ENCODE results near the gene CADM1. TPM values are rescaled to one million over a fixed set of nuclear protein-coding genes. Genes with fewer than 3 reads are reported as not detected.

The CADM1 gene
- total and polyA plus RNA-seq, 4 donors: 13.0 to 40.6 (median 28.9) TPM

GRCh38 chr11:115333949-115334348 is 170.3 kb downstream of the CADM1 start (continued):
- no peak for TF ChIP-seq ZBTB33 (IDR thresholded peaks at IDR 0.05)

- H3K27me3 ChIP-seq (ENCODE audit: control insufficient read depth in 4 of 4, insufficient read depth in 4 of 4, low read length in 3 of 4): no peaks in the 10 kb centered on the region
- WGBS: 65% methylated on average over 2 of the region's 2 CpGs
- H3K4me3 ChIP-seq (ENCODE audit: low read depth in 1 of 3, low read length in 3 of 3): no peak overlapping the region
- no peaks in the 10 kb centered on the region for H3K9me3 ChIP-seq (ENCODE audit: control insufficient read depth in 4 of 4, low read length in 3 of 4)
- no peaks in the 10 kb centered on the region for H3K36me3 ChIP-seq (ENCODE audit: control insufficient read depth in 4 of 4, insufficient read depth in 3 of 4, low read depth in 1 of 4, low read length in 3 of 4)
- TF ChIP-seq GABPA (IDR thresholded peaks at IDR 0.05 in 1 of 2, conservative IDR thresholded peaks at IDR 0.05 in 1 of 2) (no peak), FOXA2 (IDR thresholded peaks at IDR 0.05) (no peak), RAD21 (IDR thresholded peaks at IDR 0.05) (no peak), SP1 (IDR thresholded peaks at IDR 0.05) (no peak), ZBTB33 (IDR thresholded peaks at IDR 0.05) (no peak), ATF3 (IDR thresholded peaks at IDR 0.05) (no peak), YY1 (IDR thresholded peaks at IDR 0.05) (no peak), MAX (IDR thresholded peaks at IDR 0.05) (no peak), HNF4G (IDR thresholded peaks at IDR 0.05) (no peak)
- H3K27ac ChIP-seq (ENCODE audit: low read depth in 1 of 2, low read length in 2 of 2): no peak overlapping the region
- no peak overlapping the region for H3K9ac ChIP-seq (ENCODE audit: low read depth in 1 of 2, low read length in 2 of 2)
- H3K4me1 ChIP-seq (ENCODE audit: control insufficient read depth in 4 of 4, insufficient read depth in 4 of 4, low read length in 3 of 4): peaks cover 0 to 4% (median 2%) of the 10 kb centered on the region in 4 donors
- DNase-seq (ENCODE audit: low spot score): no peak
Observed at GRCh38 chr11:115333121-115333520, 171.1 kb downstream of the CADM1 start.

DNA sequence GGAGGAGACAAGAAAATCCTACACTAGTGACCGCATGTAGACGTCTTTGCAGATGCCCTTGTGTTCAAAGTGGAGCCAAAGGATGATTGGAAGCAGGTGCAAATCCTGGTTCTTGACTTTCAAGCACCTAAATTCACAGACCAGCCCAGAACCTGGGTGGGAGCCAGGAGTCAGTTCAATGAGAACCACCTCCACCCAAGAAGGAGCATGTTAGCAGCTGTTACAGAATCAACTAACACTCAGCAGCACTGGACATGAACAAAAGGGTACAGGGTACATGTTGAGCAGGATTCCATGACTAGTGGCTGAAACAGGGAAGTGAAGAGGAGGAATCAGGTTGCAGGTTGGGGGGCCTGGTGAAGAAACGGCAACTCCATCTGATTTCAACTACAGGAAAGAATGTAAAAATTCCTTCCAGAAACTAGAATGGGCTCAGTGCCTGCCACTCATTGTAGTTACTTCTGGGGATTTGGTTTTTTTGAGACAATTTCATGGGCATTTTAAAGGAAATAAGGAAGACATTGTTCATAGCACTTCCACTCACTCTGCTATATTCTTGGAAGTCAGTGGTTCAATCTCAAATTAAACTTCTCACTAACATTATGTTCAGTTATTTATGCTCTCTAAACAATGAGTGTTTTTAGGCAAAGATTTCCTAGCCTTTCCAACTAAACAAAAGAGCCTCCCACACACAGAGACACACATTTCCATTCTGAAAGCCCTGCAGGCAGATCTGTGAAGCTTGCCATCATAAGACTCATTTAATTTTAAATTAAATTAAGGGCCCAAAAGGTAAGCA is 173.3 kb downstream of the CADM1 start:
- no peak for DNase-seq (ENCODE audit: low spot score)
- Histone ChIP-seq H3K9me3 (ENCODE audit: control insufficient read depth in 4 of 4, low read length in 3 of 4) (no peaks in the 10 kb centered on the region), H3K27me3 (ENCODE audit: control insufficient read depth in 4 of 4, insufficient read depth in 4 of 4, low read length in 3 of 4) (no peaks in the 10 kb centered on the region), H3K4me1 (ENCODE audit: control insufficient read depth in 4 of 4, insufficient read depth in 4 of 4, low read length in 3 of 4) (peaks cover 0 to under 1% (median 0%) of the 10 kb centered on the region in 4 donors), H3K36me3 (ENCODE audit: control insufficient read depth in 4 of 4, insufficient read depth in 3 of 4, low read depth in 1 of 4, low read length in 3 of 4) (no peaks in the 10 kb centered on the region), H3K9ac (ENCODE audit: low read depth in 1 of 2, low read length in 2 of 2) (no peak overlapping the region), H3K4me3 (ENCODE audit: low read depth in 1 of 3, low read length in 3 of 3) (no peak overlapping the region), H3K27ac (ENCODE audit: low read depth in 1 of 2, low read length in 2 of 2) (no peak overlapping the region)
- WGBS: 97% methylated on average over 3 of the region's 3 CpGs
- TF ChIP-seq CTCF (IDR thresholded peaks at IDR 0.05; ENCODE audit: low read depth, low read length, missing input control) (no peak), SP1 (IDR thresholded peaks at IDR 0.05) (no peak), MAX (IDR thresholded peaks at IDR 0.05) (no peak), FOXA2 (IDR thresholded peaks at IDR 0.05) (no peak), HNF4A (conservative IDR thresholded peaks at IDR 0.05) (no peak), HNF4G (IDR thresholded peaks at IDR 0.05) (no peak), RXRA (IDR thresholded peaks at IDR 0.05) (no peak), RAD21 (IDR thresholded peaks at IDR 0.05) (no peak), EGR1 (IDR thresholded peaks at IDR 0.05; ENCODE audit: low read depth in 2 of 2) (no peak), TAF1 (conservative IDR thresholded peaks at IDR 0.05) (no peak), ATF3 (IDR thresholded peaks at IDR 0.05) (no peak)
- TF ChIP-seq, protein P1, sequence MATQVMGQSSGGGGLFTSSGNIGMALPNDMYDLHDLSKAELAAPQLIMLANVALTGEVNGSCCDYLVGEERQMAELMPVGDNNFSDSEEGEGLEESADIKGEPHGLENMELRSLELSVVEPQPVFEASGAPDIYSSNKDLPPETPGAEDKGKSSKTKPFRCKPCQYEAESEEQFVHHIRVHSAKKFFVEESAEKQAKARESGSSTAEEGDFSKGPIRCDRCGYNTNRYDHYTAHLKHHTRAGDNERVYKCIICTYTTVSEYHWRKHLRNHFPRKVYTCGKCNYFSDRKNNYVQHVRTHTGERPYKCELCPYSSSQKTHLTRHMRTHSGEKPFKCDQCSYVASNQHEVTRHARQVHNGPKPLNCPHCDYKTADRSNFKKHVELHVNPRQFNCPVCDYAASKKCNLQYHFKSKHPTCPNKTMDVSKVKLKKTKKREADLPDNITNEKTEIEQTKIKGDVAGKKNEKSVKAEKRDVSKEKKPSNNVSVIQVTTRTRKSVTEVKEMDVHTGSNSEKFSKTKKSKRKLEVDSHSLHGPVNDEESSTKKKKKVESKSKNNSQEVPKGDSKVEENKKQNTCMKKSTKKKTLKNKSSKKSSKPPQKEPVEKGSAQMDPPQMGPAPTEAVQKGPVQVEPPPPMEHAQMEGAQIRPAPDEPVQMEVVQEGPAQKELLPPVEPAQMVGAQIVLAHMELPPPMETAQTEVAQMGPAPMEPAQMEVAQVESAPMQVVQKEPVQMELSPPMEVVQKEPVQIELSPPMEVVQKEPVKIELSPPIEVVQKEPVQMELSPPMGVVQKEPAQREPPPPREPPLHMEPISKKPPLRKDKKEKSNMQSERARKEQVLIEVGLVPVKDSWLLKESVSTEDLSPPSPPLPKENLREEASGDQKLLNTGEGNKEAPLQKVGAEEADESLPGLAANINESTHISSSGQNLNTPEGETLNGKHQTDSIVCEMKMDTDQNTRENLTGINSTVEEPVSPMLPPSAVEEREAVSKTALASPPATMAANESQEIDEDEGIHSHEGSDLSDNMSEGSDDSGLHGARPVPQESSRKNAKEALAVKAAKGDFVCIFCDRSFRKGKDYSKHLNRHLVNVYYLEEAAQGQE (IDR thresholded peaks at IDR 0.05): no peak

All from liver (tissue), 9 donors.